K562 (cell line): ENCODE measurements around the gene PRKACG. TPM values are rescaled to one million over a fixed set of nuclear protein-coding genes. Genes with fewer than 3 reads are reported as not detected.

ENCODE experiments used
- CCAR2 ChIP-seq: fragments of 200-400 bp; formaldehyde crosslinking; IDR thresholded peaks from 2 replicates; pipeline ENCODE4 v1.6.1; 2017; ENCODE audit warnings: mild to moderate bottlenecking, low read depth, low read length
- CREM ChIP-seq: IDR thresholded peaks from 2 replicates; pipeline ENCODE4 v1.6.1; 2014; ENCODE audit warnings: antibody characterized with exemption, low read depth
- E2F8 ChIP-seq: fragments of 450-650 bp; IDR thresholded peaks from 2 replicates; pipeline ENCODE4 v1.7.1; 2018; ENCODE audit warnings: mild to moderate bottlenecking, low read depth; ENCODE audit not compliant: partially characterized antibody
- ERF ChIP-seq: fragments of 450-650 bp; formaldehyde crosslinking; IDR thresholded peaks from 2 replicates; pipeline ENCODE4 v1.4.0; 2020; ENCODE audit warnings: mild to moderate bottlenecking, mixed read lengths
- ETS1 ChIP-seq: conservative IDR thresholded peaks from 2 replicates; pipeline ENCODE4 v1.6.1; 2011; ENCODE audit warnings: low read depth, mild to moderate bottlenecking, low read length; ENCODE audit not compliant: control insufficient read depth
- FOXA1 ChIP-seq: fragments of 450-650 bp; IDR thresholded peaks from 2 replicates; pipeline ENCODE4 v1.6.1; 2016; ENCODE audit warnings: mild to moderate bottlenecking, borderline replicate concordance
- KDM1A ChIP-seq, 2 experiments: fragments of 450-650 bp; IDR thresholded peaks; 2 replicates each; pipeline ENCODE4 v1.6.1; 2016; ENCODE audit warnings: mild to moderate bottlenecking in 2 of 2
- LEF1 ChIP-seq: fragments of 450-650 bp; IDR thresholded peaks from 2 replicates; pipeline ENCODE4 v1.6.1; 2016; ENCODE audit warnings: mild to moderate bottlenecking
- MEIS2 ChIP-seq: fragments of 450-650 bp; IDR thresholded peaks from 2 replicates; pipeline ENCODE4 v1.6.1; 2014; ENCODE audit warnings: mild to moderate bottlenecking; ENCODE audit not compliant: partially characterized antibody
- MXD1 ChIP-seq: fragments of 250-450 bp; sonication (Bioruptor Pico); IDR thresholded peaks from 2 replicates; pipeline ENCODE4 v1.8.0; 2021; ENCODE audit warnings: borderline replicate concordance, mild to moderate bottlenecking, moderate library complexity; ENCODE audit not compliant: poor library complexity, severe bottlenecking
- POLR2AphosphoS5 ChIP-seq: IDR thresholded peaks from 2 replicates; pipeline ENCODE4 v1.6.1; 2011; ENCODE audit warnings: mild to moderate bottlenecking, low read depth, low read length, moderate library complexity; ENCODE audit not compliant: control insufficient read depth, insufficient read depth
- RBM25 ChIP-seq: fragments of 200-400 bp; formaldehyde crosslinking; IDR thresholded peaks from 2 replicates; pipeline ENCODE4 v1.6.1; 2018; ENCODE audit warnings: low read length, low read depth, moderate library complexity; ENCODE audit not compliant: severe bottlenecking
- SMARCA4 ChIP-seq: fragments of 450-650 bp; IDR thresholded peaks from 2 replicates; pipeline ENCODE4 v1.6.1; 2016
- SP2 ChIP-seq: IDR thresholded peaks from 2 replicates; pipeline ENCODE4 v1.6.1; 2011; ENCODE audit warnings: mild to moderate bottlenecking, low read depth, low read length, moderate library complexity; ENCODE audit not compliant: poor library complexity, severe bottlenecking; ENCODE audit errors: extremely low read depth
- TFAM ChIP-seq: fragments of 250-450 bp; sonication (Bioruptor Pico); conservative IDR thresholded peaks from 2 replicates; pipeline ENCODE4 v1.5.0; 2021; ENCODE audit warnings: mild to moderate bottlenecking, moderate library complexity
- TOE1 ChIP-seq, 2 experiments: fragments of 450-650 bp in 1 of 2; sonication (generic) in 1 of 2; formaldehyde crosslinking in 1 of 2; IDR thresholded peaks; 2 replicates each; pipeline versions ENCODE4 v1.7.1 to v1.8.0; 2016 to 2022; ENCODE audit warnings: borderline replicate concordance in 2 of 2, mild to moderate bottlenecking in 2 of 2, antibody characterized with exemption in 1 of 2, inconsistent platforms in 1 of 2, low read depth in 1 of 2, missing genetic modification reagents in 1 of 2, moderate library complexity in 1 of 2
- ZBED1 ChIP-seq: IDR thresholded peaks from 2 replicates; pipeline ENCODE4 v1.6.1; 2014
- ZEB2 ChIP-seq: fragments of 450-650 bp; IDR thresholded peaks from 2 replicates; pipeline ENCODE4 v1.6.1; 2016
- ZNF12 ChIP-seq: sonication (generic); formaldehyde crosslinking; IDR thresholded peaks from 2 replicates; pipeline ENCODE4 v1.4.0; 2020; ENCODE audit warnings: mild to moderate bottlenecking, missing genetic modification reagents
- ZNF124 ChIP-seq: sonication (generic); formaldehyde crosslinking; IDR thresholded peaks from 2 replicates; pipeline ENCODE4 v1.8.1; 2022; ENCODE audit warnings: missing genetic modification reagents
- ZNF146 ChIP-seq: IDR thresholded peaks from one replicate; pipeline ENCODE4 v1.6.1; 2018; ENCODE audit warnings: missing compliant biosample characterization; ENCODE audit not compliant: unreplicated experiment
- ZNF347 ChIP-seq: fragments of 450-650 bp; formaldehyde crosslinking; IDR thresholded peaks from 2 replicates; pipeline ENCODE4 v1.4.0; 2020; ENCODE audit warnings: low read depth, mild to moderate bottlenecking, moderate library complexity
- ZNF511 ChIP-seq: sonication (generic); formaldehyde crosslinking; IDR thresholded peaks from 2 replicates; pipeline ENCODE4 v1.8.0; 2022; ENCODE audit warnings: mild to moderate bottlenecking, missing genetic modification reagents
- ZNF644 ChIP-seq: fragments of 200-800 bp; sonication (Bioruptor generic); IDR thresholded peaks from 2 replicates; pipeline ENCODE4 v1.6.1; 2016; ENCODE audit warnings: low read depth, missing genetic modification characterization, missing compliant biosample characterization
- polyA plus RNA-seq, 8 experiments: library from polyadenylated mRNA; depleted of rRNA in 4 of 8; stranded (reverse) in 5 of 8; unstranded in 3 of 8; fragments of >200 nt; fragmentation: Nextera tagmentation in 2 of 8; fragmentation: Illumina TruSeq in 1 of 8; extraction: Ambion mirVana in 2 of 8; extraction: Trizol in 1 of 8; gene quantifications; 2 replicates each; pipeline versions ENCODE4 v1.2.1 to v1.2.3, GENCODE V29; 2011 to 2014; ENCODE audit warnings: inconsistent platforms in 1 of 8, missing spikeins in 1 of 8
- total RNA-seq, 7 experiments: library from RNA; depleted of rRNA in 6 of 7; stranded (reverse); fragments of >200 nt in 6 of 7; fragmentation: Illumina TruSeq in 2 of 7; extraction: Trizol in 2 of 7; gene quantifications; 2 replicates each; pipeline versions ENCODE4 v1.2.1 to v1.2.3, GENCODE V29; 2011 to 2021; ENCODE audit warnings: low replicate concordance in 1 of 7

Gene PRKACG
- total and polyA plus RNA-seq, 9 of the 15 experiments (the other 6 are each of a cell fraction or from before 2014, with no cell fraction given): not detected

GRCh38 chr9:69020301-69021145 lies 6.6 kb upstream of the PRKACG start (continued):
- no peak for TF ChIP-seq MXD1 (CRISPR knock-in tag)
- no peak for TF ChIP-seq TFAM (CRISPR knock-in tag)
- TF ChIP-seq FOXA1: no peak
- no peak for TF ChIP-seq RBM25
- peak; percentile 24 to 56; a peak in 1 of 4 replicates for TF ChIP-seq KDM1A (IDR thresholded peaks at IDR 0.05)
- no peak for TF ChIP-seq E2F8
- no peak for TF ChIP-seq ZNF12 (CRISPR knock-in tag)
- no peak for TF ChIP-seq ZNF511 (CRISPR knock-in tag)
- 0 out of 2 replicates have a peak, but pooled peaks have one; percentile 49 for TF ChIP-seq LEF1
- TF ChIP-seq ZEB2: peak; percentile 42; the same call in 1 of the 2 replicates
- no peak for TF ChIP-seq POLR2AphosphoS5
- no peak; the same call in 1 of the 2 replicates for TF ChIP-seq TOE1 (IDR thresholded peaks at IDR 0.05; ENCODE audit: borderline replicate concordance)
- no peak for TF ChIP-seq TOE1 (CRISPR knock-in tag; IDR thresholded peaks at IDR 0.05; ENCODE audit: borderline replicate concordance, low read depth)
- TF ChIP-seq CCAR2: no peak
- no peak for TF ChIP-seq ZNF347 (CRISPR knock-in tag)
- no peak for TF ChIP-seq ETS1
- TF ChIP-seq SP2: no peak
- no peak for TF ChIP-seq ZNF644
- no peak for TF ChIP-seq ERF (CRISPR knock-in tag)
- TF ChIP-seq ZNF146 (CRISPR knock-in tag): no peak
- TF ChIP-seq MEIS2: peak; percentile 86
- no peak for TF ChIP-seq CREM
- TF ChIP-seq ZBED1: no peak
- no peak for TF ChIP-seq ZNF124 (CRISPR knock-in tag)
- peak; percentile 63; the same call in 1 of the 2 replicates for TF ChIP-seq SMARCA4
